Stimulated activated naive B cell treated with anti-CD40 and anti-IgM and Interleukin-4, amounts not matched to agents 10 μg/mL and 1 μg/mL and 100 μg/mL, for 72 hours (primary cell): ENCODE results near the gene XRN2.
"Not testable (repeated sequence)": the region's sequence is repeated elsewhere in the genome, so short reads cannot be mapped to it uniquely, and the experiment has no call there.

Experiments
- ATAC-seq, 2 donors: fragments of 150-1000 bp; cut with Tn5 transposase; replicated peaks; 2 replicates each; pipeline ENCODE4 v1.10.0; 2021; ENCODE audit warnings: moderate library complexity in 1 of 2
- DNase-seq: peaks from one replicate; pipeline ENCODE4 v3.0.0; 2021
- H3K27ac Mint-ChIP-seq: one replicate; pipeline ENCODE4 v1.8.0; 2022; ENCODE audit warnings: mild to moderate bottlenecking, mixed read lengths
- H3K27me3 Mint-ChIP-seq, 2 donors: one replicate each; pipeline ENCODE4 v1.8.0; 2022; ENCODE audit warnings: mixed read lengths in 2 of 2
- H3K36me3 Mint-ChIP-seq, 2 donors: one replicate each; pipeline ENCODE4 v1.8.0; 2022; ENCODE audit warnings: mixed read lengths in 2 of 2, mild to moderate bottlenecking in 1 of 2
- H3K4me1 Mint-ChIP-seq, 2 donors: one replicate each; pipeline ENCODE4 v1.8.0; 2022; ENCODE audit warnings: mixed read lengths in 2 of 2, mild to moderate bottlenecking in 1 of 2
- H3K4me3 Mint-ChIP-seq, 2 donors: one replicate each; pipeline ENCODE4 v1.8.0; 2022; ENCODE audit warnings: mild to moderate bottlenecking in 2 of 2, mixed read lengths in 2 of 2, moderate library complexity in 1 of 2
- H3K9me3 Mint-ChIP-seq, 2 donors: one replicate each; pipeline ENCODE4 v1.8.0; 2022; ENCODE audit warnings: mixed read lengths in 2 of 2, mild to moderate bottlenecking in 1 of 2

XRN2 gene

GRCh38 chr20:21393166-21393565 is 90.0 kb downstream of the XRN2 start:
- peaks cover 17 to 19% of the 10 kb centered on the region in 2 donors for H3K36me3 Mint-ChIP-seq
- H3K9me3 Mint-ChIP-seq: peaks cover 0 to 1% of the 10 kb centered on the region in 2 donors
- H3K4me3 Mint-ChIP-seq: no peak overlapping the region
- no peak for DNase-seq
- H3K27me3 Mint-ChIP-seq: peaks cover 34 to 50% of the 10 kb centered on the region in 2 donors
- no peak for ATAC-seq
- H3K27ac Mint-ChIP-seq: no peak overlapping the region
- peaks cover 14 to 24% of the 10 kb centered on the region in 2 donors for H3K4me1 Mint-ChIP-seq

- Mint-ChIP-seq H3K27me3 (peaks cover 42 to 58% of the 10 kb centered on the region in 2 donors), H3K9me3 (peaks cover 0 to 1% of the 10 kb centered on the region in 2 donors), H3K4me3 (no peak overlapping the region), H3K4me1 (peaks cover 14 to 24% of the 10 kb centered on the region in 2 donors), H3K27ac (no peak overlapping the region), H3K36me3 (peaks cover 17 to 19% of the 10 kb centered on the region in 2 donors)
- ATAC-seq (no peak), DNase-seq (no peak)
Observed at GRCh38 chr20:21393816-21394519, 90.8 kb downstream of the XRN2 start.

GRCh38 chr20:21394551-21394950 is 91.4 kb downstream of the XRN2 start:
- Mint-ChIP-seq H3K4me3 (no peak overlapping the region), H3K4me1 (peaks cover 14 to 24% of the 10 kb centered on the region in 2 donors), H3K27me3 (peaks cover 43 to 64% of the 10 kb centered on the region in 2 donors), H3K9me3 (peaks cover 0 to 1% of the 10 kb centered on the region in 2 donors), H3K27ac (no peak overlapping the region), H3K36me3 (peaks cover 17 to 19% of the 10 kb centered on the region in 2 donors)
- DNase-seq (no peak), ATAC-seq (no peak)

- peaks cover 0 to 1% of the 10 kb centered on the region in 2 donors for H3K9me3 Mint-ChIP-seq
- peaks cover 17% of the 10 kb centered on the region in 2 donors for H3K36me3 Mint-ChIP-seq
- DNase-seq (no peak), ATAC-seq (no peak)
- no peak overlapping the region for H3K4me3 Mint-ChIP-seq
- H3K4me1 Mint-ChIP-seq: peaks cover 14 to 24% of the 10 kb centered on the region in 2 donors
- H3K27me3 Mint-ChIP-seq: peaks cover 43 to 66% of the 10 kb centered on the region in 2 donors
- H3K27ac Mint-ChIP-seq: peak overlapping the region; percentile 83
Observed at GRCh38 chr20:21395051-21395665, 92.0 kb downstream of the XRN2 start.

- DNase-seq: no peak
- Mint-ChIP-seq H3K27ac (peak overlapping the region; percentile 83), H3K36me3 (peaks cover 9 to 11% of the 10 kb centered on the region in 2 donors), H3K27me3 (peaks cover 47 to 71% of the 10 kb centered on the region in 2 donors), H3K9me3 (peaks cover 0 to 1% of the 10 kb centered on the region in 2 donors), H3K4me3 (peak overlapping the region; percentile 25 to 73), H3K4me1 (peaks cover 14 to 24% of the 10 kb centered on the region in 2 donors)
- no peak for ATAC-seq
Observed at GRCh38 chr20:21395666-21396598, 92.8 kb downstream of the XRN2 start.

- H3K27me3 Mint-ChIP-seq: peaks cover 47 to 69% of the 10 kb centered on the region in 2 donors
- ATAC-seq (peak in 1 of 2 donors; percentile 29), DNase-seq (no peak)
- no peak overlapping the region for H3K27ac Mint-ChIP-seq
- peak overlapping the region in 1 of 2 donors; percentile 8 for H3K4me3 Mint-ChIP-seq
- peaks cover 3 to 6% of the 10 kb centered on the region in 2 donors for H3K36me3 Mint-ChIP-seq
- peaks cover 12 to 21% of the 10 kb centered on the region in 2 donors for H3K4me1 Mint-ChIP-seq
- H3K9me3 Mint-ChIP-seq: peaks cover 0 to 1% of the 10 kb centered on the region in 2 donors
Observed at GRCh38 chr20:21396599-21397340, 93.6 kb downstream of the XRN2 start.

GRCh38 chr20:21397341-21398108 is 94.4 kb downstream of the XRN2 start, which contains the start of gene NKX2-4:
Gene NKX2-4 (minus strand): TSS chr20:21397526. CDS start chr20:21397399, 127 bp downstream.
- no peak for DNase-seq
- H3K36me3 Mint-ChIP-seq: peaks cover 0 to 2% of the 10 kb centered on the region in 2 donors

GRCh38 chr20:21398109-21399004 is 95.2 kb downstream of the XRN2 start:
- Mint-ChIP-seq H3K27ac (peak overlapping the region; percentile 85), H3K4me1 (peaks cover 4 to 11% of the 10 kb centered on the region in 2 donors), H3K27me3 (peaks cover 37 to 68% of the 10 kb centered on the region in 2 donors), H3K9me3 (peaks cover 0 to 1% of the 10 kb centered on the region in 2 donors), H3K4me3 (peak overlapping the region; percentile 67 to 68), H3K36me3 (peaks cover 0 to 2% of the 10 kb centered on the region in 2 donors)
- ATAC-seq: no peak
- DNase-seq: no peak

More at GRCh38 chr20:21397341-21398108, 94.4 kb downstream of the XRN2 start, which contains the start of gene NKX2-4:
- H3K27me3 Mint-ChIP-seq: peaks cover 42 to 71% of the 10 kb centered on the region in 2 donors
- no peak for ATAC-seq
- peaks cover 0 to 1% of the 10 kb centered on the region in 2 donors for H3K9me3 Mint-ChIP-seq
- peak within 1 kb of the TSS; percentile 85 for H3K27ac Mint-ChIP-seq
- H3K4me1 Mint-ChIP-seq: peaks cover 9 to 17% of the 10 kb centered on the region in 2 donors
- peak within 1 kb of the TSS; percentile 67 to 73 for H3K4me3 Mint-ChIP-seq

GRCh38 chr20:21399005-21399475 is 95.9 kb downstream of the XRN2 start:
- no peak for DNase-seq
- Mint-ChIP-seq H3K27me3 (peaks cover 39 to 70% of the 10 kb centered on the region in 2 donors), H3K36me3 (peaks cover 0 to 2% of the 10 kb centered on the region in 2 donors), H3K27ac (no peak overlapping the region), H3K9me3 (peaks cover 0 to 1% of the 10 kb centered on the region in 2 donors), H3K4me3 (no peak overlapping the region), H3K4me1 (peaks cover 4 to 10% of the 10 kb centered on the region in 2 donors)
- ATAC-seq: no peak

- H3K27ac Mint-ChIP-seq: no peak overlapping the region
- peaks cover 0 to 3% of the 10 kb centered on the region in 2 donors for H3K36me3 Mint-ChIP-seq
- H3K4me3 Mint-ChIP-seq: no peak overlapping the region
- peaks cover 14 to 22% of the 10 kb centered on the region in 2 donors for H3K9me3 Mint-ChIP-seq
- no peak for ATAC-seq
- peaks cover 52 to 72% of the 10 kb centered on the region in 2 donors for H3K27me3 Mint-ChIP-seq
- no peaks in the 10 kb centered on the region for H3K4me1 Mint-ChIP-seq
- no peak for DNase-seq
Observed at GRCh38 chr20:21411725-21412124, 108.6 kb downstream of the XRN2 start.

GRCh38 chr20:21413996-21414395 is 110.9 kb downstream of the XRN2 start:
- not testable (repeated sequence) for H3K4me3 Mint-ChIP-seq, H3K36me3 Mint-ChIP-seq, ATAC-seq, H3K4me1 Mint-ChIP-seq, H3K27ac Mint-ChIP-seq, DNase-seq
- Mint-ChIP-seq H3K9me3 (peaks cover 14 to 22% of the 10 kb centered on the region in 2 donors), H3K27me3 (peaks cover 64 to 74% of the 10 kb centered on the region in 2 donors)

- not testable (repeated sequence) for DNase-seq, H3K36me3 Mint-ChIP-seq, H3K4me3 Mint-ChIP-seq, ATAC-seq, H3K27ac Mint-ChIP-seq, H3K4me1 Mint-ChIP-seq
- Mint-ChIP-seq H3K9me3 (peaks cover 20 to 31% of the 10 kb centered on the region in 2 donors), H3K27me3 (peaks cover 36 to 42% of the 10 kb centered on the region in 2 donors)
Observed at GRCh38 chr20:21419147-21419546, 116.0 kb downstream of the XRN2 start.
